PC-9 (cell line): Measurements from ENCODE around the gene LRFN2. TPM values are rescaled to one million over a fixed set of nuclear protein-coding genes. Genes with fewer than 3 reads are reported as not detected.

ENCODE experiments used
- BruUV-seq: library from RNA; stranded (reverse); fragments of 400-500 nt; replicated peaks from 2 replicates; lab custom pipeline; 2021; lab: Mats Ljungman, UMichigan
- CTCF ChIA-PET: fragments of 300-600 bp; sonication (Branson Sonifier 250); formaldehyde crosslinking; loops from one replicate; lab custom pipeline; 2022; ENCODE audit warnings: antibody characterized with exemption; lab: Charles Lee
- POLR2A ChIA-PET: fragments of 300-600 bp; sonication (Branson Sonifier 250); formaldehyde crosslinking; loops from one replicate; lab custom pipeline; 2022; ENCODE audit warnings: antibody characterized with exemption; ENCODE audit not compliant: unreplicated experiment; lab: Charles Lee
- DNase-seq, 2 experiments: peaks; one replicate each; pipeline versions ENCODE4 v3.0.0 to v3.0.0-alpha.2; 2015 to 2022; ENCODE audit warnings: mixed read lengths in 1 of 2
- H2AFZ ChIP-seq: fragments of 200-600 bp; sonication (generic); 2 replicates; pipeline ENCODE4 v1.8.1; 2017; ENCODE audit warnings: antibody characterized with exemption
- H3F3A ChIP-seq: fragments of 200-600 bp; sonication (generic); 2 replicates; pipeline ENCODE4 v1.8.1; 2017; ENCODE audit warnings: antibody characterized with exemption, mild to moderate bottlenecking, low read depth; ENCODE audit not compliant: insufficient read depth
- H3K27ac ChIP-seq: fragments of 200-600 bp; sonication (generic); 2 replicates; pipeline ENCODE4 v1.6.1; 2016; ENCODE audit warnings: mixed run types
- H3K27me3 ChIP-seq: fragments of 200-600 bp; sonication (generic); 2 replicates; pipeline ENCODE4 v1.6.1; 2016; ENCODE audit warnings: low read depth, mixed run types; ENCODE audit not compliant: insufficient read depth
- H3K36me3 ChIP-seq: fragments of 200-600 bp; sonication (generic); 2 replicates; pipeline ENCODE4 v1.6.1; 2016; ENCODE audit warnings: low read depth, mixed run types
- H3K4me1 ChIP-seq: fragments of 200-600 bp; sonication (generic); replicated peaks from 2 replicates; pipeline ENCODE4 v1.6.1; 2016; ENCODE audit warnings: mixed run types; ENCODE audit not compliant: insufficient read depth
- H3K4me2 ChIP-seq: fragments of 200-600 bp; sonication (generic); 2 replicates; pipeline ENCODE4 v1.6.1; 2017; ENCODE audit warnings: mixed run types
- H3K4me3 ChIP-seq: fragments of 200-600 bp; sonication (generic); 2 replicates; pipeline ENCODE4 v1.6.1; 2016; ENCODE audit warnings: mixed run types
- H3K79me2 ChIP-seq: fragments of 200-600 bp; sonication (generic); 2 replicates; pipeline ENCODE4 v1.6.1; 2017; ENCODE audit warnings: low read depth, mixed run types
- H3K9me2 ChIP-seq: fragments of 200-600 bp; sonication (generic); 2 replicates; pipeline ENCODE4 v1.8.1; 2017; ENCODE audit warnings: mild to moderate bottlenecking; ENCODE audit not compliant: insufficient read depth
- H3K9me3 ChIP-seq: fragments of 200-600 bp; sonication (generic); 2 replicates; pipeline ENCODE4 v1.8.1; 2016; ENCODE audit warnings: low read depth; ENCODE audit not compliant: insufficient read depth
- H4K20me1 ChIP-seq: fragments of 200-600 bp; sonication (generic); 2 replicates; pipeline ENCODE4 v1.8.1; 2017; ENCODE audit not compliant: insufficient read depth
- EZH2 ChIP-seq: fragments of 200-600 bp; sonication (generic); IDR thresholded peaks from 2 replicates; pipeline ENCODE4 v1.8.0; 2017; ENCODE audit warnings: antibody characterized with exemption, low read depth
- intact Hi-C: fragments of 100-400 bp; cut with micrococcal nuclease; formaldehyde crosslinking; loops from one replicate; pipeline ENCODE4 v1.10.0; 2022; ENCODE audit not compliant: unreplicated experiment
- total RNA-seq: library from RNA; stranded (reverse); gene quantifications from 2 replicates; pipeline ENCODE4 v1.2.3, GENCODE V29; 2021
- TF ChIP-seq, protein P1 (sequence below): fragments of 200-600 bp; sonication (generic); conservative IDR thresholded peaks from 2 replicates; pipeline ENCODE4 v1.6.1; 2017; ENCODE audit warnings: mixed run types, antibody characterized with exemption, mild to moderate bottlenecking, moderate library complexity

The LRFN2 gene
- total RNA-seq, 1 experiment from 2014 or later: not detected

DNA sequence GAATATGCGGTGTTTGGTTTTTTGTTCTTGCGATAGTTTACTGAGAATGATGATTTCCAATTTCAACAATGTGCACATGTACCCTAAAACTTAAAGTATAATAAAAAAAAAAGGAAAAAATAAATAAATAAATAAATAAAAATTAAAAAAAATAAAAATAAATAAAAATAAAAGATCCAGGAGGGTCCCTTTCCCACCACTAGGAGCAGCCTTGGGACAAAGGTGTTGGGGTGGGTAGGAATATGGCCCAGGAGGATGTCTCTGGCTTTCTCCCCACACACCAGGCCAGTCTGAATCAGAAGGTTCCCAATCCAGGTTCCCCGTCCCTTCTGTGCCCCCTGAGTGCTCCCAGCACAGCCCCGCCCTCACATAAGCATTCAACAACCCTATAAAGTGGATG lies 9.5 kb downstream of the LRFN2 start:
- Histone ChIP-seq H3K4me3 (no peak overlapping the region), H3F3A (no peaks in the 10 kb centered on the region), H4K20me1 (no peaks in the 10 kb centered on the region), H3K36me3 (no peaks in the 10 kb centered on the region), H3K9me2 (no peaks in the 10 kb centered on the region), H3K4me1 (no peaks in the 10 kb centered on the region), H3K27me3 (peaks cover 12% of the 10 kb centered on the region; the same call in 1 of the 2 replicates), H2AFZ (no peak overlapping the region), H3K27ac (no peak overlapping the region), H3K79me2 (no peaks in the 10 kb centered on the region), H3K4me2 (no peak overlapping the region), H3K9me3 (no peaks in the 10 kb centered on the region)
- no peak for DNase-seq
- intact Hi-C loops: no loop called here
- POLR2A ChIA-PET: no interaction called here
- CTCF ChIA-PET: no interaction called here
- TF ChIP-seq EZH2: no peak
- TF ChIP-seq, protein P1, sequence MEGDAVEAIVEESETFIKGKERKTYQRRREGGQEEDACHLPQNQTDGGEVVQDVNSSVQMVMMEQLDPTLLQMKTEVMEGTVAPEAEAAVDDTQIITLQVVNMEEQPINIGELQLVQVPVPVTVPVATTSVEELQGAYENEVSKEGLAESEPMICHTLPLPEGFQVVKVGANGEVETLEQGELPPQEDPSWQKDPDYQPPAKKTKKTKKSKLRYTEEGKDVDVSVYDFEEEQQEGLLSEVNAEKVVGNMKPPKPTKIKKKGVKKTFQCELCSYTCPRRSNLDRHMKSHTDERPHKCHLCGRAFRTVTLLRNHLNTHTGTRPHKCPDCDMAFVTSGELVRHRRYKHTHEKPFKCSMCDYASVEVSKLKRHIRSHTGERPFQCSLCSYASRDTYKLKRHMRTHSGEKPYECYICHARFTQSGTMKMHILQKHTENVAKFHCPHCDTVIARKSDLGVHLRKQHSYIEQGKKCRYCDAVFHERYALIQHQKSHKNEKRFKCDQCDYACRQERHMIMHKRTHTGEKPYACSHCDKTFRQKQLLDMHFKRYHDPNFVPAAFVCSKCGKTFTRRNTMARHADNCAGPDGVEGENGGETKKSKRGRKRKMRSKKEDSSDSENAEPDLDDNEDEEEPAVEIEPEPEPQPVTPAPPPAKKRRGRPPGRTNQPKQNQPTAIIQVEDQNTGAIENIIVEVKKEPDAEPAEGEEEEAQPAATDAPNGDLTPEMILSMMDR: no peak
- no TSS peak for BruUV-seq

DNA sequence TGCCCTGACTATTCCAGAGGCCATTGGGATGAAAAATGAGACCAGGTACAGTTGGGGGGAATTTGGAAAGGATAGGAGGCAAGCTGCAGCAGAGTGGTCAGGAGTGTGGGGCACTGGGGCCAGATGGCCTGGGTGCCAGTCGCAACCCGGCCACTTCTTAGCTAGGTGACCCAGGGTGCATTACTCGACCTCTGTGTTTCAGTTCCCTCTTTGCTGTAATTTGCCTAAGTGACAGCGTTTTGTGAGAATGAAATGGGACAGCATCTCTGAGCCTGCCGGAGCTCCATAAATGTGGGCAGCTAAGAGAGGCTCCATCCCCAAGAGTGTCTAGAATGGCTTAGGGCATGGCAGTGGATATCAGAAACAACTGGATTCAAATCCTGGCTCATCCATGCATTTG lies 13.9 kb downstream of the LRFN2 start:
- Histone ChIP-seq H3K27me3 (peaks cover 30% of the 10 kb centered on the region), H3F3A (no peaks in the 10 kb centered on the region), H3K4me2 (no peak overlapping the region), H3K9me3 (no peaks in the 10 kb centered on the region), H4K20me1 (no peaks in the 10 kb centered on the region), H3K9me2 (no peaks in the 10 kb centered on the region), H2AFZ (no peak overlapping the region), H3K36me3 (no peaks in the 10 kb centered on the region), H3K27ac (no peak overlapping the region), H3K4me3 (no peak overlapping the region), H3K4me1 (no peaks in the 10 kb centered on the region), H3K79me2 (no peaks in the 10 kb centered on the region)
- intact Hi-C loops: no loop called here
- no TSS peak for BruUV-seq
- DNase-seq: no peak
- TF ChIP-seq, protein P1: no peak
- ChIA-PET POLR2A (no interaction called here), CTCF (no interaction called here)

DNA sequence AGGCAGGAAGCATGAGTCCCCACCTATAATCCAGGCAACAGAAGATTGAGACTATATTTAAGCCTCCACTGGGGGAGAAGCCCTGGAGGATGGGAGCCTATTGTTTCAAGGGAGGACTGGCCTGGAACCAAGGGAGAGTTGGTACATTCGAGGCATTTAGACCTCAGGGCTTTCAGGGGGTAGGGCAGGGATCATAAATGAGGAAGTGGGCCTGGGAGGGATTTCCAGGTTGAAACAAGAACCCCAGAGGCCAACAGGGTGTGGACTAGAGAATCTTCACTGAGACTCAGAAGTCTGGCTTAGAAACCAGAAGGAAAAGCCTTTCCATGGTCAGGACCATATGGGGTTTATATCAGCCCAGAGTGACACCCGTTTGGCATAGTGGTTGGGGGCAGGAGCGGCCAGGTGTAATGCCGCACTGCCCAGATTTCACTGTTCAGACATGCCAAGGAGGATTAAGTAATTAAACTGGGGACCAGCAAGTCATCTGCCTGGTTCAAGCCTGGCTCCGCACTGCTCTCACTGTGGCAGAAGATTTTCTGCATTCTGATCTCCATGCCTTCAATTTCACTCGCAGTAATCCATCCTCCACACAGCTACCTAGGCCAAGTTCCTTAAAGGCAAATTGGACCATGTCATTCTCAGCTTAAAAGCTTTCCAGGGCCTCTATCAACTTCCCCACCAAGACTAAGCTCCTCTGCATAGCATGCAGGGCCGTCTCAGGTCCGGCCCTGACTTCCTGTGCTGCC lies 17.8 kb downstream of the LRFN2 start:
- no TSS peak for BruUV-seq
- no peaks in the 10 kb centered on the region for H3K79me2 ChIP-seq
- H2AFZ ChIP-seq: no peak overlapping the region
- ChIA-PET POLR2A (no interaction called here), CTCF (no interaction called here)
- no peak for DNase-seq
- H3F3A ChIP-seq: no peaks in the 10 kb centered on the region
- TF ChIP-seq, protein P1: no peak
- no peak for TF ChIP-seq EZH2
- intact Hi-C loops: no loop called here
- peaks cover 28% of the 10 kb centered on the region for H3K27me3 ChIP-seq
- no peak overlapping the region for H3K4me2 ChIP-seq
- no peaks in the 10 kb centered on the region for H3K36me3 ChIP-seq
- H3K4me3 ChIP-seq: no peak overlapping the region
- H3K27ac ChIP-seq: no peak overlapping the region
- no peaks in the 10 kb centered on the region for H3K9me3 ChIP-seq
- H3K4me1 ChIP-seq: no peaks in the 10 kb centered on the region
- no peaks in the 10 kb centered on the region for H4K20me1 ChIP-seq
- no peaks in the 10 kb centered on the region for H3K9me2 ChIP-seq
